Thyroid gland (tissue), 4 donors: ENCODE data around the gene ACSBG1.

Experiments used
- POLR2A ChIP-seq, 2 donors: fragments of 450-650 bp; IDR thresholded peaks; one replicate each; pipeline ENCODE4 v1.6.1; 2017; ENCODE audit warnings: antibody characterized with exemption in 2 of 2, mild to moderate bottlenecking in 2 of 2, moderate library complexity in 1 of 2
- TF ChIP-seq, protein P1 (sequence below), 6 experiments: fragments of 200-600 bp in 3 of 6; fragments of 450-650 bp in 3 of 6; sonication (generic) in 3 of 6; IDR thresholded peaks; one replicate each; pipeline ENCODE4 v1.5.1; 2016 to 2019; ENCODE audit warnings: antibody characterized with exemption in 6 of 6, mild to moderate bottlenecking in 2 of 6, inconsistent platforms in 1 of 6, moderate library complexity in 1 of 6

- TF ChIP-seq, protein P1, sequence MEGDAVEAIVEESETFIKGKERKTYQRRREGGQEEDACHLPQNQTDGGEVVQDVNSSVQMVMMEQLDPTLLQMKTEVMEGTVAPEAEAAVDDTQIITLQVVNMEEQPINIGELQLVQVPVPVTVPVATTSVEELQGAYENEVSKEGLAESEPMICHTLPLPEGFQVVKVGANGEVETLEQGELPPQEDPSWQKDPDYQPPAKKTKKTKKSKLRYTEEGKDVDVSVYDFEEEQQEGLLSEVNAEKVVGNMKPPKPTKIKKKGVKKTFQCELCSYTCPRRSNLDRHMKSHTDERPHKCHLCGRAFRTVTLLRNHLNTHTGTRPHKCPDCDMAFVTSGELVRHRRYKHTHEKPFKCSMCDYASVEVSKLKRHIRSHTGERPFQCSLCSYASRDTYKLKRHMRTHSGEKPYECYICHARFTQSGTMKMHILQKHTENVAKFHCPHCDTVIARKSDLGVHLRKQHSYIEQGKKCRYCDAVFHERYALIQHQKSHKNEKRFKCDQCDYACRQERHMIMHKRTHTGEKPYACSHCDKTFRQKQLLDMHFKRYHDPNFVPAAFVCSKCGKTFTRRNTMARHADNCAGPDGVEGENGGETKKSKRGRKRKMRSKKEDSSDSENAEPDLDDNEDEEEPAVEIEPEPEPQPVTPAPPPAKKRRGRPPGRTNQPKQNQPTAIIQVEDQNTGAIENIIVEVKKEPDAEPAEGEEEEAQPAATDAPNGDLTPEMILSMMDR (IDR thresholded peaks at IDR 0.05) = no peak
- TF ChIP-seq POLR2A (IDR thresholded peaks at IDR 0.05) = no peak
Observed at GRCh38 chr15:78205337-78205736, 29.0 kb downstream of the ACSBG1 start.
